Frontal cortex (tissue), 4 donors: Measurements from ENCODE around the gene UGT3A1. TPM values are rescaled to one million over a fixed set of nuclear protein-coding genes. Genes with fewer than 3 reads are reported as not detected.
"Not testable (repeated sequence)": the region's sequence is repeated elsewhere in the genome, so short reads cannot be mapped to it uniquely, and the experiment has no call there.

ENCODE experiments used
- DNase-seq, 2 donors: peaks; one replicate each; pipeline ENCODE4 v3.0.0; 2012; ENCODE audit warnings: low spot score in 2 of 2
- FAIRE-seq: peaks from 2 replicates; lab custom pipeline; 2012; peaks lifted over from hg19 to GRCh38; lab: Jason Lieb, UNC
- total RNA-seq: library from RNA; depleted of rRNA; stranded (reverse); fragments of >200 nt; gene quantifications from one replicate; pipeline ENCODE4 v1.2.3, GENCODE V29; 2014
- donor health status: control.
- donor health status: control.
- donor health status: control.

Gene UGT3A1
- total RNA-seq, 1 donor from 2014 or later = not detected

GRCh38 chr5:35996076-35996475 is 4.9 kb upstream of the UGT3A1 start:
- DNase-seq (no peak), FAIRE-seq (no peak)

DNA sequence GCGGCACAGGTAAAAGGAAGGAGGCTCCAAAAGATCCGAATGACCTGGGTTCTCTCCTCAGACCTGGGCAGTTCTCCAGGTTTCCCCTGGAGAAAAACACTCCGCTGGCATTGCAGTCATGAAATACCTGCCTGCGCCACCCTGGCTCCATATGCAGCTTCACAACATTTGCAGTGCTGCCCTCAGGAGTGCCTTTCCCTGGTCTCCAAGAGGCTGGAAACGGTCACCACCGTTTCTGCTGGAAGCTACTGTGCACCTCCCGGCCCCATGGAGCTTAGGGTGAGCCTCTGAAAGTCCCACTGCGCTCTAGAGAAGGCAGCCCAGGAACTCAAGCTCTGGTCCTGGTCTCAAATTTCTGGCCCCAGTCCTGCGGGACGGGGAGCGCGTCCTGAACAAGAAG is 670 bp downstream of the UGT3A1 start:
- DNase-seq (no peak), FAIRE-seq (no peak)

DNA sequence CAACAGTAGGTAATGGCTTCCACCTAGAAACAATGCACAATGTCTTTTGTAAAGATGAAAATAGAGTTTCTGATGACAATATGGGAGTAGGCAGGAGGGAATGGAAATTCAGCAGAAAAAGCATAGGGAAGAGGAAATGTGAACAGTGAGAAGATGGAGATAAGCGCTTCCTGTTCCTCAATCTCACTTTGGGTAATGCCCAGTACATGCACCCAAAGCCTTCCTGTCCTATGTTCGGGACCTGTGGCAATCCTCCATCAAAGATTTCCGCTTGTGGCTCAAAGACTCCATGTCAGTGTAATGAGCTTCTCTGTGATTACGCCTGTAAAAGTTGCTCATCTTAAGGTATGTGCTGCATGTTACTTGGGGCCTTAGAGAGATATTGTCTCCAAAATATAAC is 2.7 kb downstream of the UGT3A1 start:
- FAIRE-seq (no peak), DNase-seq (no peak)

- FAIRE-seq (no peak), DNase-seq (no peak)
Observed at GRCh38 chr5:35987776-35988175, 3.4 kb downstream of the UGT3A1 start.

GRCh38 chr5:35979715-35980114 is 11.5 kb downstream of the UGT3A1 start:
- DNase-seq (no peak), FAIRE-seq (no peak)

- DNase-seq, FAIRE-seq: not testable (repeated sequence)
Observed at GRCh38 chr5:35976859-35977258, 14.3 kb downstream of the UGT3A1 start.

- DNase-seq = no peak
- FAIRE-seq = no peak
Observed at GRCh38 chr5:35974570-35974969, 16.6 kb downstream of the UGT3A1 start.

GRCh38 chr5:35971878-35972210 is 19.3 kb downstream of the UGT3A1 start:
- no peak for FAIRE-seq
- DNase-seq = no peak

DNA sequence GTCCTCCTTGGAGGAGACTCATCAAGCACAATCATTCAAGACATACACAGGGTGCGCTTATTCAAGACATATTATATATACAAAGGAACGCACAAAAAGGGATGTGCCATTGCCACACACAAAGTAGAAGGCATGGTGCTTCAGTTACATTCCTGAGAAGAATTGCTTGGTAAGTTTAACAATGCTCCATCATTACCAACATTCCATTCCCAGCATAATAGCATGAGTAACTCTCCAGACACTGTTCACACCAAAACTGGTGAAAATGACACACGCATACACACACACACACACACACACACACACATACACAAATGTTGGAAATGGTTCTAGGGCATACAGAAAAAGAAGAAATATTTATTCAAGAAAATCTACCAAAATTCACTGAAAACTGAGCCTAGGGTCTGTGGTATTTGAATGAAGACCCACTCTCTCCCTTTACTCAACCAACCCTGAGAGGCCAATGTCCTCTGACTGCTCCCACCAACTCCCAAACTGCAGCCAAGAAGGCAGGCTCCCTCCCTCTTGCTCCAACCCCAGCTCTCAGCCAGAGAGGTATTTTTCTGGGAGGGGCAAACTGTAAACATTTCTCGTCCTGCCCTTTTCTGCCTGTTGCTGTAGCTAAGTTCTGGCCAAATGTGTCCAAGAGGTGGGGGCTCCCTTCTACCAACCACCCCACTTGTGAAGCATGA is 19.9 kb downstream of the UGT3A1 start:
- DNase-seq (no peak), FAIRE-seq (no peak)

DNA sequence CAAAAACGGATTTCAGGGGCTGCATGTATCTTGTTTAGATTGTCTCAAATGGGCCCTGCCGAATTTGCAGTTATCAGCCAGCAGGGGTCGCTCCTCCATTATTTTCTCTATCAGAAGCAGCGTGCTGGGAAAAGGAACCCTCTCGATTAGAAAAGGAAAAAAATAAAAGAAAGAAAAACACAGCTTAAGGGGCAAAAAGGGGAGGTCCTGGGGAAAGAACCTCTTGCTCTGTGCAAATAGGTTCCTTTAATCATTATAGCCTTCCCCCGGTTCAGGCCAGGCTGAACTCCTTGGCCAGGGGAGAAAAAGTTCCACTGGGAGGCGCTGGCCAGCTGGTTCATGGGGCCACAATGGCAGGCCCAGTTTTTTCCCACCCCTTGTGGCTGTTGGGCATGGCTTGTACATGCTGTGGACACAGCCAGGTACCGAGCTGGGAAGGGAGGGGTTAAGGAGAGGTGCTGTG is 27.8 kb downstream of the UGT3A1 start:
- DNase-seq = no peak
- FAIRE-seq = no peak

DNA sequence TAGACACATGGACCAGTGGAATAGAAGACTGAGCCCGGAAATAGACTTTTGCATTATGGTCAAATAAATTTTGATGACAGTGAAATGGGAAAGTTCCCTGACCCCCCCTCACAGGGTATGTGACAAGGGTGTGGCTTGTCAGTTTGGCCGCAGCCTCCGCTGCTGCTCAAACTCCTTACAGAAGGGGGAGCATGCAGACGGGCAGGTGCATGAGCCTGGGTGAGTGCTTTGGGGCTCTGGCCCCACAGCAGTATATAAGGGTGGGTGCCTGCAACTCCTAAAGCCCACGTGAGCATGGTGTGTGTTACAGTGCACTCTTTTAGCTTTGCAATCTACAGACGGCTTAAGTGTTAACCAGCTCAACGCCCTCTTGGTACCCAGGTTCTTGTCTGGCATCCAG is 30.9 kb downstream of the UGT3A1 start:
- DNase-seq (no peak), FAIRE-seq (no peak)

DNA sequence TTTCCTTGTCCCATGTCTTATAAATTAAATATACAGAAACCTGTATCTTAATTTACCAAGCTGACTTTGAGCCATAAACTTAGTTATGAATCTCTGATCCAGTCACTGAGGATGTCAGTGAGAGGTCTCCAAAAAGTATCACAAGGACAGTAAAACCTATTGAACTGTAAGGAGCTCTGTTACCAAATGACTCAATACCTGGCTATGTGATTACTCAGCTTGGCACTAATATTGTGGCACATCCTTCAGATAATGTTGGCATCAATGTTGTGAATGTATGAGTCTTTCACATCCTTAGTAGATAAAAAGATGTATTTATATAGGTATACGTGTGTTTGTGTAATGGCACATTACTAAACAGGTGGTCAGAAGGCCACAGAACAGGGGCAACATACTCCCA is 34.8 kb downstream of the UGT3A1 start:
- FAIRE-seq (no peak), DNase-seq (no peak)

GRCh38 chr5:35954175-35954574 is 37.0 kb downstream of the UGT3A1 start:
- no peak for FAIRE-seq
- no peak for DNase-seq

DNA sequence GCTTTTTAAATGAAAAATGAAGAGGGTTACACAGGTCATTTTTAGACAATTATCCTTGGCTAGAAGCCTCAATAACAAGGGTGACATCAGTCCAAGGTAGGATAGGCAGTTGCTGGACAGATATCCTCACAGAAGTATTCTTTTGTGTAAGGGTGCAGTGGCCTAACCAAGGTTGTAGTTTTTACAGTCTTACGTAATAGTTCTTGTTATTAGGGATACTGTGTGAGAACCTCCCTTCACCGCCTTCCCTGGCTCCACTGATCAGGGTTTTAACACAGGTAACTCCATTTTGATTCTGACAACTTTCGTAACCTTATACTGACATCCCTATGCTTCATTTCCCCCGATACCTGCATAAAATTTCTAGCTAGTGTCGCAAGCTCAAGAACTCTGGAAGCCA is 44.1 kb downstream of the UGT3A1 start:
- DNase-seq (no peak), FAIRE-seq (no peak)

DNA sequence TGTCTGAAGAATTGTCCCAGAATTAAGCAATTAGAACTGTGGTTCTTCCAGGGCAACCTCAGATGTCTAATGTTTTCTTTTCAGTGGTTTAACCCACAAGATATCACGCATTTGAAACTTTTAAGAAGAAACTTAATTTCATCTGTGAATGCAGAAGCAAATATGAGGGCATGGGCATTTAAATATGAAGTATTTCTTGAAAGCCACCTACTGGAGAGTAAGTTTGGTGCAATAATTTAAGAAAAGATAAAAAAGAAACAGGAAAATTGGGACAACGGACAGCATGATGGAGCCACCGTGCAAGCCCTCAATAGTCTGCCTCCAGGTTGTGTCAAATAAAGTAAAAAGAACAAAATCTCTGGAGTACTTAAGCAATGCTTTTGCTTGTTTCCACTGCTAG is 51.6 kb downstream of the UGT3A1 start:
- FAIRE-seq = no peak

DNA sequence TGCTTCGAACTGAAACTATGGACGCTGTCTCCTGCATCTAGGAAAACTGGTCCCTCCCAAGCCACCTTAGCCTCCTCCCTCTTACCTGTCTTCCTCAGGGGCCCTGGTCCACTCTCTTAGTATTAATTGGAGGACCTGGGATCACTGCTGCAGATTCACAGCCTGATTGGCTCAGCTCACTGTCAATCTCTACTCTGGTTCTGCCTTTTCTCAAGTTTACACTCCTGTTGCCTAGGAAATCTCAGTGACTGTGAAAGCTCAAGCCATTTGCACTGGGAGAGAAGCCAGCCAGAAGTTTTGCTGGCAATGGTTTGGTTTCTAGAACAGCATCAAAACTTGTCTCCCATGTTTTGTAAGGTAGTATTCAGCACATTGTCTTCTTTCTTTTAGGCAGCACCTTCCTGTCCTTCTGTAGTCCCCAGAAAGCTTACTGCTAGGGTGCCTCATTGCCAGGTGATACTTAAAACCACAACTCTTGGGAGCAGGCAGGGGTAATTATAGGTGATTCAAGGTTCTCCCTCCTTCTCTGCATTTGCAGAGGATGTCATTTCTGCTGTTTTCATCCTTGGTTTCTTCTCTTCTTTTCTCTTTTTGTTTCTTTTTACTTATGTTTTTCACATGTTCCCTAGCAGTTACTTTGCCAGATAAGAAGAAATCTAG is 52.5 kb downstream of the UGT3A1 start, which contains the start of gene CAPSL:
TSS of gene CAPSL (minus strand) at position 55 of the 660 bp plus-strand sequence. CDS start 17,502 bp downstream, outside the sequence.
- FAIRE-seq (no peak), DNase-seq (peak in 1 of 2 donors; percentile 14)

More for the DNA sequence above, 51.6 kb downstream of the UGT3A1 start:
- DNase-seq = no peak

- FAIRE-seq = no peak
- peak; percentile 39 to 49 for DNase-seq
Observed at GRCh38 chr5:35926389-35927051, 64.7 kb downstream of the UGT3A1 start.

DNA sequence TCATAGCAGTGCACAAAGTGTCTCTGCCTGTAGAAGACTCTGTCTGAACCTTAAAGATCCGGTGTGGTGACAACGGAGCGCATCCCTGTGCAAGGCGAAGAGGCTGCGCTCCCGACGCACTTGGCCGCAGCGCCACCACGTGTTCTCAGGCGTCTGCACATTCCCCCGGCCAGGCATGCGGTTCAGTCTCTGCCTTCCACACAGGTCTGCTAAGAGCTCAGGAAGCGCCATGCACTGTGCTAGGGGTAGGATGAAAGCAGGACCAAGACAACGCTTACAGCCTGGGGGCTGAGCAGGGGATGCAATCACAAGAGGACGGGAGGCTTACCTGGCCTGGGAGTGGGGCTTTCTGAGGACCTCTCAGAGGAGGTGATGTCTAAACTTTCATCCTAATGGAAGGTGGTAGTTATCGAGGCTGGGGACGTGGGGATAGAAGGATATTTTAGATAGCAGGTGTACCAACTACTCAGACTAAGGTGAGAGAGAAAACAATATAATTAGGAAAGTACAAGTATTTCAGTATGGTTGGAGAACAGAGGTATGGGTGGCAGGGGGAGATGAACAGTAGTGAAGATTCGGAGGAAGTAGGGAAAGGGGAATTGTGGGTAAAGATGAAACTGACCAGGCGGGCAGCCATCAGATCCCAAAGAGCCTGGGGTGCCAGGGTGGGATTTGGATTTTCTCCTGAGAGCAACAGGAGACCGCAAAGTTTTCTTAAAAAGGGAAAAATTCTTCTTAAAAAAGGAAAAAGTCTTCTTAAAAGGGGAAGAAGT is 66.1 kb downstream of the UGT3A1 start:
- peak; percentile 15 to 42 for DNase-seq
- no peak for FAIRE-seq

GRCh38 chr5:35924122-35924949 is 66.9 kb downstream of the UGT3A1 start:
- DNase-seq (no peak), FAIRE-seq (no peak)
